Glomerular visceral epithelial cell (primary cell): ENCODE results near the gene INAFM2.
A peak's percentile ranks its signal among the peaks of the same experiment; 100 is the strongest.

Experiments used
- DNase-seq: peaks from one replicate; pipeline ENCODE4 v3.0.0-alpha.2; 2016; ENCODE audit errors: extremely low spot score

The INAFM2 gene

GRCh38 chr15:40328176-40328575 is 4.7 kb downstream of the INAFM2 start:
- peak; percentile 32 for DNase-seq

GRCh38 chr15:40328751-40329150 is 5.3 kb downstream of the INAFM2 start:
- DNase-seq = no peak

- DNase-seq = no peak
Measured at GRCh38 chr15:40329804-40330203, 6.3 kb downstream of the INAFM2 start.

GRCh38 chr15:40330368-40330836 is 6.9 kb downstream of the INAFM2 start:
- DNase-seq = no peak

- no peak for DNase-seq
Measured at GRCh38 chr15:40331026-40331425, 7.5 kb downstream of the INAFM2 start.

GRCh38 chr15:40331637-40332036 is 8.1 kb downstream of the INAFM2 start:
- no peak for DNase-seq

GRCh38 chr15:40332113-40332781 is 8.8 kb downstream of the INAFM2 start:
- no peak for DNase-seq

GRCh38 chr15:40333922-40334492 is 10.5 kb downstream of the INAFM2 start:
- no peak for DNase-seq

GRCh38 chr15:40334541-40334940 is 11.0 kb downstream of the INAFM2 start:
- no peak for DNase-seq

- DNase-seq = no peak
Measured at GRCh38 chr15:40334941-40335795, 11.7 kb downstream of the INAFM2 start.

- no peak for DNase-seq
Measured at GRCh38 chr15:40335938-40336743, 12.6 kb downstream of the INAFM2 start.

GRCh38 chr15:40336744-40337122 is 13.2 kb downstream of the INAFM2 start:
- no peak for DNase-seq

- DNase-seq = no peak
Measured at GRCh38 chr15:40337597-40337996, 14.1 kb downstream of the INAFM2 start.

GRCh38 chr15:40338041-40338657 is 14.7 kb downstream of the INAFM2 start:
- peak; percentile 83 for DNase-seq

GRCh38 chr15:40338921-40339620 is 15.6 kb downstream of the INAFM2 start:
- peak; percentile 97 for DNase-seq

GRCh38 chr15:40339621-40339945 is 16.1 kb downstream of the INAFM2 start:
- no peak for DNase-seq

- DNase-seq = peak; percentile 60
Measured at GRCh38 chr15:40340038-40340739, 16.7 kb downstream of the INAFM2 start.

- DNase-seq = peak; percentile 91
Measured at GRCh38 chr15:40340740-40341400, 17.4 kb downstream of the INAFM2 start, which contains the start of gene CCDC9B. CCDC9B (minus strand) TSS chr15:40340939; CDS start chr15:40340819, 120 bp downstream.
